GM12865 (cell line): ENCODE data around the gene THAP7.

ENCODE experiments used
- DNase-seq: peaks from one replicate; pipeline ENCODE4 v3.0.0; 2010; ENCODE audit warnings: low read depth
- H3K4me3 ChIP-seq: 2 replicates; pipeline ENCODE4 v1.5.1; 2011; ENCODE audit warnings: mild to moderate bottlenecking, low read depth, low read length, control low read depth
- CTCF ChIP-seq: IDR thresholded peaks from 2 replicates; pipeline ENCODE4 v1.5.1; 2011; ENCODE audit warnings: low read length, control low read depth, low read depth, inconsistent platforms; ENCODE audit not compliant: insufficient read depth; ENCODE audit errors: missing control alignments

The THAP7 gene

GRCh38 chr22:21029486-21030025, 27.6 kb upstream of the THAP7 start:
- TF ChIP-seq CTCF = no peak
- no peak for DNase-seq
- no peak overlapping the region for H3K4me3 ChIP-seq

GRCh38 chr22:21028277-21029251, 26.6 kb upstream of the THAP7 start:
- no peak for DNase-seq
- H3K4me3 ChIP-seq = no peak overlapping the region
- TF ChIP-seq CTCF = no peak

- no peak for TF ChIP-seq CTCF
- no peak overlapping the region for H3K4me3 ChIP-seq
- DNase-seq = no peak
Measured at GRCh38 chr22:21026783-21027692, 25.1 kb upstream of the THAP7 start.

- no peak for TF ChIP-seq CTCF
- no peak overlapping the region for H3K4me3 ChIP-seq
- DNase-seq = no peak
Measured at GRCh38 chr22:21025763-21026755, 24.1 kb upstream of the THAP7 start.

GRCh38 chr22:21025266-21025665, 23.3 kb upstream of the THAP7 start:
- TF ChIP-seq CTCF = no peak
- no peak for DNase-seq
- H3K4me3 ChIP-seq = no peak overlapping the region
